Esophagus squamous epithelium (tissue), 4 donors: ENCODE results near the gene GPC6.

Experiments
- POLR2A ChIP-seq, 4 donors: fragments of 450-650 bp; IDR thresholded peaks; one replicate each; pipeline ENCODE4 v1.6.1; 2017; ENCODE audit warnings: antibody characterized with exemption in 4 of 4, mild to moderate bottlenecking in 4 of 4, moderate library complexity in 3 of 4
- TF ChIP-seq, protein P1 (sequence below), 6 experiments: fragments of 450-650 bp in 4 of 6; fragments of 200-600 bp in 2 of 6; sonication (generic) in 2 of 6; IDR thresholded peaks; one replicate each; pipeline ENCODE4 v1.5.1; 2016 to 2019; ENCODE audit warnings: antibody characterized with exemption in 6 of 6, mild to moderate bottlenecking in 4 of 6, moderate library complexity in 4 of 6

DNA sequence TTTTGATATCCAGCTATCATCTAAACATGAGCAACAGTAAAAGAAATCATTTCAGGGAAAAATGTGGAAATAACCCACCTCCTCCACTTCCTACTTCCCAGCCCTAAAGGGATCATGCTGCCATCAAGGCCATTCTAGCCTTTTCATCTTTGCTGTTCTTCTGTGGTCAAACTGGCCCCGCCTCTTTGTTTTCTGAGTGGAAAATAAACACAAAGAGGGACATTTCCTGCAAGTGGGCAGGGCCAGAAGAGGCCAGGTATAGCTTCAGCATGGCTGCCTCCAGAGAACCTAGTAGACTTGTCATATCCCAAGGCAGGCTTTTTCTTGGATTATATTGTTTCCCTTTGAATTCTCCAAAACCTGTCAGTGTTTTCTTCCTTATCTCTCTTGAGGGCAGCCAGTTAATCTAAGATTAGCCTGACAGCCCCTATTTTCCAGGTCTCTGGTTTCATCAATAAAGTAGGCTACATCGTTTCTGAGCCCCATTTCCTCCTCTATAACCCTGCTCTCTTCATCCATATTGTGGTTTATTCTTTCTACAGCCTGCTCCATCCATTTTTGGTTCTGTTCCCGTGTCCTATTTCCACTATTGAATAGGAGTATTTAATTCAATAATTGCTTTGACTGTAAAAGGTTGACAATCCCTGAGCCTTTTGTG, 117.6 kb downstream of the GPC6 start:
- TF ChIP-seq, protein P1, sequence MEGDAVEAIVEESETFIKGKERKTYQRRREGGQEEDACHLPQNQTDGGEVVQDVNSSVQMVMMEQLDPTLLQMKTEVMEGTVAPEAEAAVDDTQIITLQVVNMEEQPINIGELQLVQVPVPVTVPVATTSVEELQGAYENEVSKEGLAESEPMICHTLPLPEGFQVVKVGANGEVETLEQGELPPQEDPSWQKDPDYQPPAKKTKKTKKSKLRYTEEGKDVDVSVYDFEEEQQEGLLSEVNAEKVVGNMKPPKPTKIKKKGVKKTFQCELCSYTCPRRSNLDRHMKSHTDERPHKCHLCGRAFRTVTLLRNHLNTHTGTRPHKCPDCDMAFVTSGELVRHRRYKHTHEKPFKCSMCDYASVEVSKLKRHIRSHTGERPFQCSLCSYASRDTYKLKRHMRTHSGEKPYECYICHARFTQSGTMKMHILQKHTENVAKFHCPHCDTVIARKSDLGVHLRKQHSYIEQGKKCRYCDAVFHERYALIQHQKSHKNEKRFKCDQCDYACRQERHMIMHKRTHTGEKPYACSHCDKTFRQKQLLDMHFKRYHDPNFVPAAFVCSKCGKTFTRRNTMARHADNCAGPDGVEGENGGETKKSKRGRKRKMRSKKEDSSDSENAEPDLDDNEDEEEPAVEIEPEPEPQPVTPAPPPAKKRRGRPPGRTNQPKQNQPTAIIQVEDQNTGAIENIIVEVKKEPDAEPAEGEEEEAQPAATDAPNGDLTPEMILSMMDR (IDR thresholded peaks at IDR 0.05) = no peak
- TF ChIP-seq POLR2A (IDR thresholded peaks at IDR 0.05) = no peak
